UCSD-AML1 (cell line): ENCODE measurements around the gene TPK1.
"Not testable (repeated sequence)": the region's sequence is repeated elsewhere in the genome, so short reads cannot be mapped to it uniquely, and the experiment has no call there.

Experiments used
- DNase-seq: peaks from one replicate; lab custom pipeline; 2025; ENCODE audit not compliant: unreplicated experiment; lab: John Stamatoyannopoulos, UW

TPK1 gene

GRCh38 chr7:144824360-144824759 is 11.5 kb downstream of the TPK1 start:
- DNase-seq, result no peak

- no peak for DNase-seq
Measured at GRCh38 chr7:144822223-144822622, 13.6 kb downstream of the TPK1 start.

- no peak for DNase-seq
Measured at GRCh38 chr7:144821067-144821466, 14.8 kb downstream of the TPK1 start.

GRCh38 chr7:144820552-144820951 is 15.3 kb downstream of the TPK1 start:
- DNase-seq, result no peak

- DNase-seq, result no peak
Measured at GRCh38 chr7:144819566-144819965, 16.3 kb downstream of the TPK1 start.

- DNase-seq, result no peak
Measured at GRCh38 chr7:144818511-144818910, 17.3 kb downstream of the TPK1 start.

GRCh38 chr7:144817001-144817400 is 18.9 kb downstream of the TPK1 start:
- no peak for DNase-seq

GRCh38 chr7:144814299-144814698 is 21.6 kb downstream of the TPK1 start:
- DNase-seq, result no peak

- no peak for DNase-seq
Measured at GRCh38 chr7:144812379-144813283, 23.2 kb downstream of the TPK1 start.

GRCh38 chr7:144805627-144806239 is 30.1 kb downstream of the TPK1 start:
- no peak for DNase-seq

GRCh38 chr7:144800678-144801436 is 35.0 kb downstream of the TPK1 start:
- DNase-seq, result not testable (repeated sequence)

GRCh38 chr7:144796919-144797318 is 38.9 kb downstream of the TPK1 start:
- DNase-seq, result no peak

GRCh38 chr7:144792050-144792449 is 43.8 kb downstream of the TPK1 start:
- DNase-seq, result no peak

- DNase-seq, result no peak
Measured at GRCh38 chr7:144791488-144791887, 44.4 kb downstream of the TPK1 start.

GRCh38 chr7:144787127-144787526 is 48.7 kb downstream of the TPK1 start:
- no peak for DNase-seq

GRCh38 chr7:144786522-144786921 is 49.3 kb downstream of the TPK1 start:
- no peak for DNase-seq

- no peak for DNase-seq
Measured at GRCh38 chr7:144786079-144786478, 49.8 kb downstream of the TPK1 start.

GRCh38 chr7:144785521-144785920 is 50.3 kb downstream of the TPK1 start:
- no peak for DNase-seq

GRCh38 chr7:144784943-144785342 is 50.9 kb downstream of the TPK1 start:
- no peak for DNase-seq

- no peak for DNase-seq
Measured at GRCh38 chr7:144784441-144784840, 51.4 kb downstream of the TPK1 start.

- DNase-seq, result no peak
Measured at GRCh38 chr7:144782883-144783282, 53.0 kb downstream of the TPK1 start.
